ENCODE results near the gene GNAS-AS1. TPM values are rescaled to one million over a fixed set of nuclear protein-coding genes. Genes with fewer than 3 reads are reported as not detected.

Gene GNAS-AS1
- total RNA-seq, 1 experiment from 2014 or later: 1.6 TPM

DNA sequence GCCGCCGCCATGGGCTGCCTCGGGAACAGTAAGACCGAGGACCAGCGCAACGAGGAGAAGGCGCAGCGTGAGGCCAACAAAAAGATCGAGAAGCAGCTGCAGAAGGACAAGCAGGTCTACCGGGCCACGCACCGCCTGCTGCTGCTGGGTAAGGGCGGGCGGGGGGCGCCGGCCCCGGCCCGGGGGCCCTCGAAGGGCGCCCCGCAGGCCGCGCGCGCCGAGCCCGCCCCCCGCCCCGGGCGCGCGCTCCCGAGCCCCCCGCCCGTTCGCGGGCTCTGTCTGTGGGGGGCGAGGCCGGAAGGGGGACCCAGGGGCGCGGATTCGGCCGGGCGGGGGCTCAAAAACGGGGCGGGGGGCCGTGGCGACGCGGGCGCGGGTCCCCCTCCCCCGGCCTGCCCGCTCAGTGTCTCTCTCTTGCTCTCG lies 41.0 kb upstream of the GNAS-AS1 start:
- CTCF ChIA-PET: interaction anchor here (0.6 kb wide), 1 partner anchor 12 kb away, joined by 4 read pairs; no protein-coding TSS in a partner anchor
- Mint-ChIP-seq H3K36me3 (ENCODE audit: insufficient read depth, unreplicated experiment) (peaks cover 23% of the 10 kb centered on the region), H3K4me3 (ENCODE audit: unreplicated experiment) (peak overlapping the region; percentile 93), H3K9me3 (ENCODE audit: unreplicated experiment) (no peaks in the 10 kb centered on the region), H3K4me1 (ENCODE audit: insufficient read depth, unreplicated experiment) (peaks cover 26% of the 10 kb centered on the region), H3K27me3 (ENCODE audit: insufficient read depth, unreplicated experiment) (no peaks in the 10 kb centered on the region), H3K27ac (ENCODE audit: low read depth, unreplicated experiment) (peak overlapping the region; percentile 97)
- intact Hi-C loops (cut with micrococcal nuclease): loop anchor here (2.0 kb wide), 1 partner anchor 89 kb away; the partner anchor contains the start of gene NELFCD
- peak; percentile 36 for DNase-seq (ENCODE audit: unreplicated experiment)
- no peak for TF ChIP-seq CTCF (IDR thresholded peaks at IDR 0.05; ENCODE audit: unreplicated experiment)
- POLR2A ChIA-PET: interaction anchor here (0.6 to 1.4 kb wide), 6 partner anchors 16 to 1096 kb away, joined by 3 to 6 read pairs (median 4); no protein-coding TSS in a partner anchor
- BruUV-seq (replicated peaks): no TSS peak

- Mint-ChIP-seq H3K36me3 (ENCODE audit: insufficient read depth, unreplicated experiment) (peaks cover 19% of the 10 kb centered on the region), H3K4me3 (ENCODE audit: unreplicated experiment) (peak overlapping the region; percentile 93), H3K9me3 (ENCODE audit: unreplicated experiment) (no peaks in the 10 kb centered on the region), H3K27ac (ENCODE audit: low read depth, unreplicated experiment) (peak overlapping the region; percentile 97), H3K4me1 (ENCODE audit: insufficient read depth, unreplicated experiment) (peaks cover 26% of the 10 kb centered on the region), H3K27me3 (ENCODE audit: insufficient read depth, unreplicated experiment) (no peaks in the 10 kb centered on the region)
- no TSS peak for BruUV-seq (replicated peaks)
- intact Hi-C loops (cut with micrococcal nuclease): no loop called here
- CTCF ChIA-PET: interaction anchor here (0.6 kb wide), 1 partner anchor 13 kb away, joined by 4 read pairs; no protein-coding TSS in a partner anchor
- TF ChIP-seq CTCF (IDR thresholded peaks at IDR 0.05; ENCODE audit: unreplicated experiment): no peak
- peak; percentile 66 for DNase-seq (ENCODE audit: unreplicated experiment)
- POLR2A ChIA-PET: interaction anchor here (0.7 to 1.4 kb wide), 5 partner anchors 17 to 1097 kb away, joined by 3 to 6 read pairs (median 4); no protein-coding TSS in a partner anchor
Observed at GRCh38 chr20:58891086-58891717, 40.5 kb upstream of the GNAS-AS1 start.

DNA sequence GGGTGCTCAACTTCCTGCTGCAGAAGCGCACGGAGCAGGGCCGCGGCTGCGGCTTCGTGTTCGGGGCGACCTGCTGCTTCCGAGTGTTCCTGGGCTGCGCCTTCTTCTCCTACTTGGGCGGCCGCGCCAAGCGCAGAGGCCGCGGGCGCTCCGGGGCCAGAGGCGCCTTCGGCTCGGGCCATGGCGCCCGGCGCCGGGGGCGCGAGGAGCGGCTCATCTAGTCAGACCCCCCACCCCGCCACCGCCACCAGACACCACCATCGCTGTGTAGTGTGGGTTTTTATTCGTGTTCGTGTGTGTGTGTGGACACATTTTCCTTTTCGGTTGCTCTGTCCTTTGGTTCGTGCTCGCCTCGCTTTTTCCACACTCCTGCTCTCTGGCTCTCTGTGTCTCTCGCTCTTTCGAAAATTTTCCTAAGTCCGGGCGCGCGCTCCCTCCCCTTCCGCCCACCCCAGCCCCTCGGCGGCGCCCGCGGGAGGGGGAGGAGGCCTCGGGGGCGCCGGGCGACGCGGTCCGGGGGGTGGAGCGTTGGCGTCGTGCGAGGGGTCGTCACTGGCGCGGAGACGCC lies 39.9 kb upstream of the GNAS-AS1 start:
- Mint-ChIP-seq H3K27me3 (ENCODE audit: insufficient read depth, unreplicated experiment) (no peaks in the 10 kb centered on the region), H3K27ac (ENCODE audit: low read depth, unreplicated experiment) (no peak overlapping the region), H3K9me3 (ENCODE audit: unreplicated experiment) (no peaks in the 10 kb centered on the region), H3K36me3 (ENCODE audit: insufficient read depth, unreplicated experiment) (peaks cover 13% of the 10 kb centered on the region), H3K4me1 (ENCODE audit: insufficient read depth, unreplicated experiment) (peaks cover 20% of the 10 kb centered on the region), H3K4me3 (ENCODE audit: unreplicated experiment) (peak overlapping the region; percentile 92)
- peak; percentile 44 for DNase-seq (ENCODE audit: unreplicated experiment)
- intact Hi-C loops (cut with micrococcal nuclease): no loop called here
- CTCF ChIA-PET: interaction anchor here (0.9 kb wide), 1 partner anchor 120 kb away, joined by 3 read pairs; no protein-coding TSS in a partner anchor
- no TSS peak for BruUV-seq (replicated peaks)
- POLR2A ChIA-PET: interaction anchor here (0.9 to 2.0 kb wide), 9 partner anchors 17 to 173 kb away, joined by 3 to 27 read pairs (median 4); partner anchors contain the start of genes ATP5F1E and NELFCD
- TF ChIP-seq CTCF (IDR thresholded peaks at IDR 0.05; ENCODE audit: unreplicated experiment): no peak
